HG03520 (cell line): ENCODE data around the gene DGKI.

Experiments
- ATAC-seq: cut with Tn5 transposase; IDR thresholded peaks from one replicate; pipeline ENCODE4 v1.9.1; 2021; ENCODE audit warnings: mild to moderate bottlenecking, moderate library complexity; ENCODE audit not compliant: unreplicated experiment

DGKI gene

GRCh38 chr7:137846827-137847567 is at the start of gene DGKI:
Gene DGKI, minus strand, starts transcription at chr7:137846974.
- peak; percentile 37 for ATAC-seq

GRCh38 chr7:137895301-137896221 is 48.8 kb upstream of the DGKI start:
- ATAC-seq, result peak; percentile 78

GRCh38 chr7:137893143-137893742 is 46.5 kb upstream of the DGKI start:
- no peak for ATAC-seq

- ATAC-seq, result no peak
Observed at GRCh38 chr7:137891016-137891655, 44.4 kb upstream of the DGKI start.

- no peak for ATAC-seq
Observed at GRCh38 chr7:137890449-137890921, 43.7 kb upstream of the DGKI start.

- ATAC-seq, result no peak
Observed at GRCh38 chr7:137888241-137888640, 41.5 kb upstream of the DGKI start.

- no peak for ATAC-seq
Observed at GRCh38 chr7:137886746-137887145, 40.0 kb upstream of the DGKI start.

- ATAC-seq, result no peak
Observed at GRCh38 chr7:137886281-137886680, 39.5 kb upstream of the DGKI start.

GRCh38 chr7:137885678-137886077 is 38.9 kb upstream of the DGKI start:
- ATAC-seq, result no peak

GRCh38 chr7:137882806-137883205 is 36.0 kb upstream of the DGKI start:
- no peak for ATAC-seq

GRCh38 chr7:137882261-137882668 is 35.5 kb upstream of the DGKI start:
- peak; percentile 89 for ATAC-seq

- no peak for ATAC-seq
Observed at GRCh38 chr7:137881607-137882260, 35.0 kb upstream of the DGKI start.

- ATAC-seq, result no peak
Observed at GRCh38 chr7:137880432-137880831, 33.7 kb upstream of the DGKI start.

- ATAC-seq, result no peak
Observed at GRCh38 chr7:137879357-137880158, 32.8 kb upstream of the DGKI start.

- no peak for ATAC-seq
Observed at GRCh38 chr7:137878333-137878961, 31.7 kb upstream of the DGKI start.

- ATAC-seq, result no peak
Observed at GRCh38 chr7:137877027-137877675, 30.4 kb upstream of the DGKI start.

- ATAC-seq, result no peak
Observed at GRCh38 chr7:137875746-137876145, 29.0 kb upstream of the DGKI start.

GRCh38 chr7:137873979-137874777 is 27.4 kb upstream of the DGKI start:
- no peak for ATAC-seq
